ENCODE results near the gene TTLL6.

DNA sequence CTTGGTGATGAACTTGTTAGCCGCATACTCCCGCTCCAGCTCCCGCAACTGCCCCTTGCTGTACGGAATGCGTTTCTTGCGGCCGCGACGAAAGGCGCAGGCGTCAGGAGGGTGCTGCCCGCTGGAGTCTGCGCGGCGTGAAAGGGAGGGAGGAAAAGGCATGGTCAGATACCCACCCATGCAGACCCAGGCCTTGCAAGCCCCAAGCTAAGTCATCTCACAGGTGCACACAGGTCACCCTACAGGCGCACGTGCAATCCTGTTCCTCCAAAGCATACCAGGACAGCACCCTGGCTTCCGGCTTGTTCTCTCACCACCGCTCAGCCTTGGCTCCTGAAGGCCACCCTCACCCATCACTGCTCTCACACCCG lies 90.1 kb downstream of the TTLL6 start:
- TF ChIP-seq, protein P1, sequence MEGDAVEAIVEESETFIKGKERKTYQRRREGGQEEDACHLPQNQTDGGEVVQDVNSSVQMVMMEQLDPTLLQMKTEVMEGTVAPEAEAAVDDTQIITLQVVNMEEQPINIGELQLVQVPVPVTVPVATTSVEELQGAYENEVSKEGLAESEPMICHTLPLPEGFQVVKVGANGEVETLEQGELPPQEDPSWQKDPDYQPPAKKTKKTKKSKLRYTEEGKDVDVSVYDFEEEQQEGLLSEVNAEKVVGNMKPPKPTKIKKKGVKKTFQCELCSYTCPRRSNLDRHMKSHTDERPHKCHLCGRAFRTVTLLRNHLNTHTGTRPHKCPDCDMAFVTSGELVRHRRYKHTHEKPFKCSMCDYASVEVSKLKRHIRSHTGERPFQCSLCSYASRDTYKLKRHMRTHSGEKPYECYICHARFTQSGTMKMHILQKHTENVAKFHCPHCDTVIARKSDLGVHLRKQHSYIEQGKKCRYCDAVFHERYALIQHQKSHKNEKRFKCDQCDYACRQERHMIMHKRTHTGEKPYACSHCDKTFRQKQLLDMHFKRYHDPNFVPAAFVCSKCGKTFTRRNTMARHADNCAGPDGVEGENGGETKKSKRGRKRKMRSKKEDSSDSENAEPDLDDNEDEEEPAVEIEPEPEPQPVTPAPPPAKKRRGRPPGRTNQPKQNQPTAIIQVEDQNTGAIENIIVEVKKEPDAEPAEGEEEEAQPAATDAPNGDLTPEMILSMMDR (IDR thresholded peaks at IDR 0.05), result no peak
- TF ChIP-seq POLR2A (IDR thresholded peaks at IDR 0.05; ENCODE audit: low read length) (no peak), CHD4 (IDR thresholded peaks at IDR 0.05; ENCODE audit: borderline replicate concordance) (no peak), RFX5 (IDR thresholded peaks at IDR 0.05) (no peak), MYC (IDR thresholded peaks at IDR 0.05; ENCODE audit: borderline replicate concordance, low read length) (no peak), RCOR1 (IDR thresholded peaks at IDR 0.05; ENCODE audit: low read depth, low read length) (no peak), NR3C1 (IDR thresholded peaks at IDR 0.05) (no peak), SREBF2 (IDR thresholded peaks at IDR 0.05) (no peak)
- TF ChIP-seq, protein P2, sequence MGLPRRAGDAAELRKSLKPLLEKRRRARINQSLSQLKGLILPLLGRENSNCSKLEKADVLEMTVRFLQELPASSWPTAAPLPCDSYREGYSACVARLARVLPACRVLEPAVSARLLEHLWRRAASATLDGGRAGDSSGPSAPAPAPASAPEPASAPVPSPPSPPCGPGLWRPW (IDR thresholded peaks at IDR 0.05), result no peak
- TF ChIP-seq, protein P3, sequence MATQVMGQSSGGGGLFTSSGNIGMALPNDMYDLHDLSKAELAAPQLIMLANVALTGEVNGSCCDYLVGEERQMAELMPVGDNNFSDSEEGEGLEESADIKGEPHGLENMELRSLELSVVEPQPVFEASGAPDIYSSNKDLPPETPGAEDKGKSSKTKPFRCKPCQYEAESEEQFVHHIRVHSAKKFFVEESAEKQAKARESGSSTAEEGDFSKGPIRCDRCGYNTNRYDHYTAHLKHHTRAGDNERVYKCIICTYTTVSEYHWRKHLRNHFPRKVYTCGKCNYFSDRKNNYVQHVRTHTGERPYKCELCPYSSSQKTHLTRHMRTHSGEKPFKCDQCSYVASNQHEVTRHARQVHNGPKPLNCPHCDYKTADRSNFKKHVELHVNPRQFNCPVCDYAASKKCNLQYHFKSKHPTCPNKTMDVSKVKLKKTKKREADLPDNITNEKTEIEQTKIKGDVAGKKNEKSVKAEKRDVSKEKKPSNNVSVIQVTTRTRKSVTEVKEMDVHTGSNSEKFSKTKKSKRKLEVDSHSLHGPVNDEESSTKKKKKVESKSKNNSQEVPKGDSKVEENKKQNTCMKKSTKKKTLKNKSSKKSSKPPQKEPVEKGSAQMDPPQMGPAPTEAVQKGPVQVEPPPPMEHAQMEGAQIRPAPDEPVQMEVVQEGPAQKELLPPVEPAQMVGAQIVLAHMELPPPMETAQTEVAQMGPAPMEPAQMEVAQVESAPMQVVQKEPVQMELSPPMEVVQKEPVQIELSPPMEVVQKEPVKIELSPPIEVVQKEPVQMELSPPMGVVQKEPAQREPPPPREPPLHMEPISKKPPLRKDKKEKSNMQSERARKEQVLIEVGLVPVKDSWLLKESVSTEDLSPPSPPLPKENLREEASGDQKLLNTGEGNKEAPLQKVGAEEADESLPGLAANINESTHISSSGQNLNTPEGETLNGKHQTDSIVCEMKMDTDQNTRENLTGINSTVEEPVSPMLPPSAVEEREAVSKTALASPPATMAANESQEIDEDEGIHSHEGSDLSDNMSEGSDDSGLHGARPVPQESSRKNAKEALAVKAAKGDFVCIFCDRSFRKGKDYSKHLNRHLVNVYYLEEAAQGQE (IDR thresholded peaks at IDR 0.05), result no peak
- TF ChIP-seq, protein P4, sequence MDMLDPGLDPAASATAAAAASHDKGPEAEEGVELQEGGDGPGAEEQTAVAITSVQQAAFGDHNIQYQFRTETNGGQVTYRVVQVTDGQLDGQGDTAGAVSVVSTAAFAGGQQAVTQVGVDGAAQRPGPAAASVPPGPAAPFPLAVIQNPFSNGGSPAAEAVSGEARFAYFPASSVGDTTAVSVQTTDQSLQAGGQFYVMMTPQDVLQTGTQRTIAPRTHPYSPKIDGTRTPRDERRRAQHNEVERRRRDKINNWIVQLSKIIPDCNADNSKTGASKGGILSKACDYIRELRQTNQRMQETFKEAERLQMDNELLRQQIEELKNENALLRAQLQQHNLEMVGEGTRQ (IDR thresholded peaks at IDR 0.05), result no peak
